Colonic mucosa (tissue), 2 donors: ENCODE measurements around the gene CCDC177. TPM values are rescaled to one million over a fixed set of nuclear protein-coding genes. Genes with fewer than 3 reads are reported as not detected.

Source experiments
- total RNA-seq, 2 donors: library from RNA; stranded (reverse); fragmentation: NEBNext Ultra II Directional in 1 of 2; extraction: Animal tissue kit (Norgen Biotek cat#: 25700) in 1 of 2; gene quantifications; one replicate each; pipeline ENCODE4 v1.2.1, GENCODE V29; 2021
- donor health status: DM: no; HTN: no; CAD: no.
- donor health status: DM: no; HTN: no; CAD: no.

CCDC177 gene
- total RNA-seq, 2 donors from 2014 or later: not detected

Other genes starting within 250 kb of the CCDC177 start
- gene ERH, start 176.6 kb downstream of the CCDC177 start, total RNA-seq: 100 to 1,000 TPM; 118 to 192 TPM
- gene SLC39A9, start 176.2 kb downstream of the CCDC177 start, total RNA-seq: 10 to 100 TPM; 79.7 to 83.1 TPM
- under 1 TPM; 0.05 to 0.10 TPM for gene PLEKHD1, start 90.1 kb downstream of the CCDC177 start, total RNA-seq
- gene SUSD6, start 36.7 kb upstream of the CCDC177 start, total RNA-seq: 10 to 100 TPM; 27.3 to 70.3 TPM
- gene SRSF5, start 192.3 kb upstream of the CCDC177 start, total RNA-seq: 100 to 1,000 TPM; 198 to 206 TPM
- not detected for gene SLC10A1, start 222.4 kb upstream of the CCDC177 start, total RNA-seq